ENCODE results near the gene FOS. TPM values are rescaled to one million over a fixed set of nuclear protein-coding genes. Genes with fewer than 3 reads are reported as not detected.

FOS gene
- total RNA-seq, 1 donor from 2014 or later, result 9.7 TPM

DNA sequence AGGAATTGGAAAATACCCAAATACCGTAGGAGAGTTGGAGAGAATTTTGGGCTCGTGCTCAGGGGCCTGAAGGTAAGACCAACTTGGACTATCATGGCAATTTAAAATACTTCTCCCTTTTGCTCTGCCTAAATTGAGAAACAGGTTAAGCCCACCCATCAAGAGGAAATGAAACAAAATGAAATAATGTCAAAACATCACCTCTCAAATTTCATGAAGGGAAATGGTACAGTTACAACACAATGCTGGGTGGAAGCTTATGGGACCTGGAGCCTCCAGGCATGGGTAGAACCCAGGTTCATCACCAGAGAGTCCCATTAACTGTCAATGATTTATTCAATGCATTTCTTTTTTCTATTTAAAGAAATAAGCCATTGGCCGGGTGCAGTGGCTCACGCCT, 33.7 kb downstream of the FOS start:
- intact Hi-C loops (cut with micrococcal nuclease), result no loop called here
- TF ChIP-seq, protein P1, sequence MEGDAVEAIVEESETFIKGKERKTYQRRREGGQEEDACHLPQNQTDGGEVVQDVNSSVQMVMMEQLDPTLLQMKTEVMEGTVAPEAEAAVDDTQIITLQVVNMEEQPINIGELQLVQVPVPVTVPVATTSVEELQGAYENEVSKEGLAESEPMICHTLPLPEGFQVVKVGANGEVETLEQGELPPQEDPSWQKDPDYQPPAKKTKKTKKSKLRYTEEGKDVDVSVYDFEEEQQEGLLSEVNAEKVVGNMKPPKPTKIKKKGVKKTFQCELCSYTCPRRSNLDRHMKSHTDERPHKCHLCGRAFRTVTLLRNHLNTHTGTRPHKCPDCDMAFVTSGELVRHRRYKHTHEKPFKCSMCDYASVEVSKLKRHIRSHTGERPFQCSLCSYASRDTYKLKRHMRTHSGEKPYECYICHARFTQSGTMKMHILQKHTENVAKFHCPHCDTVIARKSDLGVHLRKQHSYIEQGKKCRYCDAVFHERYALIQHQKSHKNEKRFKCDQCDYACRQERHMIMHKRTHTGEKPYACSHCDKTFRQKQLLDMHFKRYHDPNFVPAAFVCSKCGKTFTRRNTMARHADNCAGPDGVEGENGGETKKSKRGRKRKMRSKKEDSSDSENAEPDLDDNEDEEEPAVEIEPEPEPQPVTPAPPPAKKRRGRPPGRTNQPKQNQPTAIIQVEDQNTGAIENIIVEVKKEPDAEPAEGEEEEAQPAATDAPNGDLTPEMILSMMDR (IDR thresholded peaks at IDR 0.05; ENCODE audit: borderline replicate concordance), result no peak
- H3K9me3 ChIP-seq (replicated peaks), result no peaks in the 10 kb centered on the region

DNA sequence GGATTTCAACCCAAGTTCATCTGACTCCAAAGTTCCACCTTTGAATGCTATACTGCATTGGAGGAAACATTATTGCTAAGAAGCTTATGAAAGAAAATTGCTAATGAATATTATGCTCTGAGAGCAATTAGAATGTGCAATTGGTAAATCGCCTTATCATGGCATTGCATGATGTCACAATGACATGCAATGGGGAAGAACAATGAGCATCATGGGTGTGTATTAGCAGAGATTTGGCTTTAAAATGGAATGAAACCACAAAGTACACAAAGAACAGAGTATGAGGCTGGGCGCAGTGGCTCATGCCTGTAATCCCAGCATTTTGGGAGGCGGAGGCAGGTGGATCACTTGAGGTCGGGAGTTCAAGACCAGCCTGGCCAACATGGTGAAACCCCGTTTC, 34.7 kb downstream of the FOS start:
- Histone ChIP-seq H3K27me3 (ENCODE audit: low read depth) (no peaks in the 10 kb centered on the region), H3K27ac (replicated peaks) (no peak overlapping the region), H3K36me3 (no peaks in the 10 kb centered on the region), H3K4me1 (peaks cover 41% of the 10 kb centered on the region), H3K9me3 (replicated peaks) (no peaks in the 10 kb centered on the region), H3K4me3 (no peak overlapping the region)
- intact Hi-C loops (cut with micrococcal nuclease), result no loop called here
- no peak for DNase-seq
- TF ChIP-seq, protein P1 (IDR thresholded peaks at IDR 0.05; ENCODE audit: borderline replicate concordance), result no peak

More for the DNA sequence above, 33.7 kb downstream of the FOS start:
- DNase-seq, result no peak
- Histone ChIP-seq H3K36me3 (no peaks in the 10 kb centered on the region), H3K27me3 (ENCODE audit: low read depth) (no peaks in the 10 kb centered on the region), H3K4me3 (no peak overlapping the region), H3K4me1 (peaks cover 47% of the 10 kb centered on the region), H3K27ac (replicated peaks) (no peak overlapping the region)

DNA sequence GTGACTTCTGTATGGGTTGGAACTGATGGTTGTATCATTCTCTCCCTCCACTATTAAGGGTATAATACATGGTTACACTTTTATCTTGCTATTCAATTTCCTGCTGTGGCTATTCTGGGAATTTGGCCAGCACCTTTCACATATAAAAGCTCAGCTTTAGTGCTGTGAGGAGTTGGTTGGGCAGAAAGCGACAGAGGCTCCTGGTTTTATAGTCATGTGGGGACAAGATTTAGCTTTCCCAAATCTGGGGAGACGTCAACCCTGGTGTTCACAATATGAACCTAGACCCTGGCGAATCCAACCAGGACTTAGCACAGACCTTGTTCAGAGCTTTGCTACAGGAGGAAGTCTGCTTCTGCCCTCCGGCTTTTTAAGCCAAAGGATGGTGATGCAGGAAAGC, 36.5 kb downstream of the FOS start:
- Histone ChIP-seq H3K27me3 (ENCODE audit: low read depth) (no peaks in the 10 kb centered on the region), H3K4me1 (peaks cover 37% of the 10 kb centered on the region), H3K4me3 (peak overlapping the region; percentile 31), H3K9me3 (replicated peaks) (no peaks in the 10 kb centered on the region), H3K27ac (replicated peaks) (peak overlapping the region; percentile 59), H3K36me3 (no peaks in the 10 kb centered on the region)
- TF ChIP-seq, protein P1 (IDR thresholded peaks at IDR 0.05; ENCODE audit: borderline replicate concordance), result no peak
- intact Hi-C loops (cut with micrococcal nuclease), result no loop called here
- DNase-seq, result no peak

DNA sequence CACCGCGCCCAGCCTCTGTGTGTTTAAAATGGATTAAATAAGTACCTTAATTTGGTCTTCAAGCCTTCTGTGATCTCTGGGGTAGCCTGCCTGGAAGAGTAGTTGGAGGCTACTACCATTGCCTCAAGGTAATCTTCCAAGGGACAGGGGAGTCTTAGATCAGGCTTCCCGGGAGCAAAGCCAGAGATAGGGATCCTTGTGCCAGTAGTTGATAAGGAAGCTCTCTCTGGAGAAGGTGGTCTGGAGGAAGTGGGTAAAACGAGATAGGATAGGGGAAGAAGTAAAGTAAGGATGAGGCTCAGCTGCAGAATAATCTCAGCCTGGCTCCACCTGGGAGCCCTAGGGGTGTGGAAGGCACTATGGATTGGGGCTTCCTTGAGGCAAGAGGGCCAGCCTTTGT, 38.5 kb downstream of the FOS start:
- H3K4me1 ChIP-seq, result peaks cover 18% of the 10 kb centered on the region
- intact Hi-C loops (cut with micrococcal nuclease), result no loop called here
- H3K27me3 ChIP-seq (ENCODE audit: low read depth), result no peaks in the 10 kb centered on the region
- no peak overlapping the region for H3K27ac ChIP-seq (replicated peaks)
- DNase-seq, result no peak
- TF ChIP-seq, protein P1 (IDR thresholded peaks at IDR 0.05; ENCODE audit: borderline replicate concordance), result no peak
- no peaks in the 10 kb centered on the region for H3K36me3 ChIP-seq
- no peak overlapping the region for H3K4me3 ChIP-seq
- H3K9me3 ChIP-seq (replicated peaks), result no peaks in the 10 kb centered on the region

DNA sequence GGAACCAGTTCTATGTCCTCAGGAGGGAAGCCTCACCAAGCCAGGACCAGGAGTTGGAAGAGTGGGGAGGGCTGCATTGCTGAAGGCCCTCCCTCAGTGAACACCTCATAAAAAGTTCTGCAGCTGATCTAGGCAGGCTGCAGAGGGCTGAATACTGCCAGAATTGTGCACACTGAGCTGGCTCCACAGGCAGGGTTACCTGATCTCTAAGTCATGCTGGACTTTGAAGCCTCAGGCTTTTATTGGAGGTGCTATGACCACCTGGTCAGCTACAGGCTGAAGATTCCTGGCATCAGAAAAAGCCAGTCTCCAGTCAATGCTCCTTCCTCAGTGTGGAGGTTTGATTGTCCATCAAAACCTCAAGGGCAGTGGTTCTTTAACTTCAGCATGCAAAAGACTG, 39.7 kb downstream of the FOS start:
- Histone ChIP-seq H3K27ac (replicated peaks) (no peak overlapping the region), H3K9me3 (replicated peaks) (no peaks in the 10 kb centered on the region), H3K4me1 (peaks cover 17% of the 10 kb centered on the region), H3K4me3 (no peak overlapping the region), H3K27me3 (ENCODE audit: low read depth) (no peaks in the 10 kb centered on the region), H3K36me3 (no peaks in the 10 kb centered on the region)
- no peak for DNase-seq
- TF ChIP-seq, protein P1 (IDR thresholded peaks at IDR 0.05; ENCODE audit: borderline replicate concordance), result no peak
- intact Hi-C loops (cut with micrococcal nuclease), result no loop called here

DNA sequence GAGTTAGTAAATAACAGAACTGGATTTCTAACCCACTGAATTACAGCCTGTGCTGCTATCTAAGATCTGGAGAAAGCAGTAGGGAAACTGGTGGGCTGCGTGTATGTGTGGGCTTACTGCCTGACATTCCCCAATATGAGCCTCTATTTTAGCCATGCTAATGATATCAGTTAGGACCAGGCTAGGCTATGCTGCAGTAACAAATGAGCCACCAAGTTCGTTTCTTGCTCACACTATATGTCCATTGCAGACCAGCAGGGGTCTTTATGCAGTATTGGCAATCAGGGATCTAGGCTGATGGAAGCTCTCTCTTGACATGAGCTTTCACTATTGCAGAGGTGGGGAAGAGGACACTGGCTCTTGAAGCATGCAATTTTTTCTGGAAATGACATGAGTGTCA, 40.4 kb downstream of the FOS start:
- H3K27me3 ChIP-seq (ENCODE audit: low read depth), result no peaks in the 10 kb centered on the region
- no peak overlapping the region for H3K4me3 ChIP-seq
- H3K36me3 ChIP-seq, result no peaks in the 10 kb centered on the region
- TF ChIP-seq, protein P1 (IDR thresholded peaks at IDR 0.05; ENCODE audit: borderline replicate concordance), result no peak
- intact Hi-C loops (cut with micrococcal nuclease), result no loop called here
- DNase-seq, result no peak
- H3K9me3 ChIP-seq (replicated peaks), result no peaks in the 10 kb centered on the region
- H3K27ac ChIP-seq (replicated peaks), result no peak overlapping the region
- H3K4me1 ChIP-seq, result peaks cover 17% of the 10 kb centered on the region

Measured in left ventricle myocardium inferior (tissue), 1 donor.